Measurements from ENCODE around the gene STK11.

Gene STK11

GRCh38 chr19:1217366-1217765 lies 11.8 kb downstream of the STK11 start:
- TF ChIP-seq CTCF (IDR thresholded peaks at IDR 0.05; ENCODE audit: low read length) (no peak), EZH2phosphoT487 (IDR thresholded peaks at IDR 0.05; ENCODE audit: low read length) (no peak), EZH2 (optimal IDR thresholded peaks at IDR 0.05; ENCODE audit: low read depth, low read length) (no peak)
- Histone ChIP-seq H3F3A (ENCODE audit: insufficient read depth, low read length) (no peaks in the 10 kb centered on the region), H3K79me2 (ENCODE audit: low read length) (peaks cover 64% of the 10 kb centered on the region), H3K4me3 (ENCODE audit: low read length) (no peak overlapping the region), H4K20me1 (ENCODE audit: insufficient read depth, low read length) (peaks cover 3% of the 10 kb centered on the region; the same call in 1 of the 2 replicates), H3K27me3 (replicated peaks; ENCODE audit: insufficient read depth, low read length) (no peaks in the 10 kb centered on the region), H3K9ac (ENCODE audit: low read length) (no peak overlapping the region), H3K4me2 (ENCODE audit: low read depth, low read length) (no peak overlapping the region), H3K27ac (ENCODE audit: low read length) (no peak overlapping the region), H3K9me2 (replicated peaks; ENCODE audit: insufficient read depth, low read length) (no peaks in the 10 kb centered on the region), H2AFZ (ENCODE audit: low read length) (no peak overlapping the region), H3K36me3 (replicated peaks; ENCODE audit: insufficient read depth, low read length) (no peaks in the 10 kb centered on the region), H3K4me1 (ENCODE audit: low read length) (no peaks in the 10 kb centered on the region), H3K9me3 (replicated peaks; ENCODE audit: insufficient read depth, low read length) (no peaks in the 10 kb centered on the region)
- no peak for DNase-seq

DNA sequence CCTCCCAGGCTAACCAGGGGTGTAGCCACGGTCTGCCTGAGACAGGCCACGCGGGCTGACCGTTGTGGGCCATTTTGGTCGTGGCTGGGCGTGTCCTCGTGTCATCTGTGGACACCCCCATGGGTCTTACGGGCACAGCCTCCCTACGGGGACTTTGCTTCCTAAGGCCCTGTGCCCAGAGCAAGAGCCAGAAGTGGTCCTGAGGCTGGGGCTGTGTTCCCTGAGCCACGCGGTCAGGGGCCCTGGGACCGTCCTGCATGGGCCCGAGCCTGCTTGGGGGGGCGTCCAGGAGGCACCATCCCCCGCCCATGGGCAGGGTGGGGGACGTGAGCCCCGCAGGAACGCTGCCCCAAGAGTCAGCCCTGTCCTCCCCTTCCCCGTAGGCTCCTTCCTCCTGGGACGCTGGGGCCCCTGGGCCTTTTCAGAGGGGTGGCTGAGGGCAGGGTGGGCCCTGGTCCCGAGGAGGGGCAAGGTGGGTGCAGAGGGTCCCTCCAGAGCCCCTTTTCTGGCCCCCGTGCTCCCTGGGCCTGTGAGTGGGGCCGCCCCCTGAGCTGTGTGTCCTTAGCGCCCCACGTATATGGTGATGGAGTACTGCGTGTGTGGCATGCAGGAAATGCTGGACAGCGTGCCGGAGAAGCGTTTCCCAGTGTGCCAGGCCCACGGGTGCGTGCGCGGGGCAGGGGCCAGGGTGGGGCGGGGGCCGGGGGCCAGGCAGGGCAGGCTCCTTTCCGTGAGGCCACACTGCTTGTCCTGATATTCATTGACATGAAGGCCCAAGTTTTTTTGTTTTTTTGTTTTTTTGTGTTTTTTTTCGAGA lies 13.4 kb downstream of the STK11 start:
- TF ChIP-seq CTCF (IDR thresholded peaks at IDR 0.05; ENCODE audit: low read length) (no peak), EZH2phosphoT487 (IDR thresholded peaks at IDR 0.05; ENCODE audit: low read length) (no peak), EZH2 (optimal IDR thresholded peaks at IDR 0.05; ENCODE audit: low read depth, low read length) (no peak)
- H3K9ac ChIP-seq (ENCODE audit: low read length) = no peak overlapping the region
- H3K4me2 ChIP-seq (ENCODE audit: low read depth, low read length) = no peak overlapping the region
- H3K4me1 ChIP-seq (ENCODE audit: low read length) = no peaks in the 10 kb centered on the region
- peaks cover 3% of the 10 kb centered on the region; the same call in 1 of the 2 replicates for H4K20me1 ChIP-seq (ENCODE audit: insufficient read depth, low read length)
- H3K27ac ChIP-seq (ENCODE audit: low read length) = no peak overlapping the region
- no peak overlapping the region for H3K4me3 ChIP-seq (ENCODE audit: low read length)
- H3K79me2 ChIP-seq (ENCODE audit: low read length) = peaks cover 50% of the 10 kb centered on the region
- H3K9me3 ChIP-seq (replicated peaks; ENCODE audit: insufficient read depth, low read length) = no peaks in the 10 kb centered on the region
- H3K36me3 ChIP-seq (replicated peaks; ENCODE audit: insufficient read depth, low read length) = no peaks in the 10 kb centered on the region
- H3F3A ChIP-seq (ENCODE audit: insufficient read depth, low read length) = no peaks in the 10 kb centered on the region
- H3K9me2 ChIP-seq (replicated peaks; ENCODE audit: insufficient read depth, low read length) = no peaks in the 10 kb centered on the region
- no peak for DNase-seq
- H3K27me3 ChIP-seq (replicated peaks; ENCODE audit: insufficient read depth, low read length) = no peaks in the 10 kb centered on the region
- no peak overlapping the region for H2AFZ ChIP-seq (ENCODE audit: low read length)

- Histone ChIP-seq H3K9ac (ENCODE audit: low read length) (no peak overlapping the region), H3K79me2 (ENCODE audit: low read length) (peaks cover 40% of the 10 kb centered on the region), H2AFZ (ENCODE audit: low read length) (no peak overlapping the region), H3K4me1 (ENCODE audit: low read length) (no peaks in the 10 kb centered on the region), H3F3A (ENCODE audit: insufficient read depth, low read length) (no peaks in the 10 kb centered on the region), H3K36me3 (replicated peaks; ENCODE audit: insufficient read depth, low read length) (no peaks in the 10 kb centered on the region), H3K9me2 (replicated peaks; ENCODE audit: insufficient read depth, low read length) (no peaks in the 10 kb centered on the region), H4K20me1 (ENCODE audit: insufficient read depth, low read length) (peaks cover 2% of the 10 kb centered on the region; the same call in 1 of the 2 replicates), H3K9me3 (replicated peaks; ENCODE audit: insufficient read depth, low read length) (no peaks in the 10 kb centered on the region), H3K27me3 (replicated peaks; ENCODE audit: insufficient read depth, low read length) (no peaks in the 10 kb centered on the region), H3K27ac (ENCODE audit: low read length) (no peak overlapping the region), H3K4me2 (ENCODE audit: low read depth, low read length) (no peak overlapping the region), H3K4me3 (ENCODE audit: low read length) (no peak overlapping the region)
- no peak for TF ChIP-seq CTCF (IDR thresholded peaks at IDR 0.05; ENCODE audit: low read length)
- no peak for TF ChIP-seq EZH2phosphoT487 (IDR thresholded peaks at IDR 0.05; ENCODE audit: low read length)
- TF ChIP-seq EZH2 (optimal IDR thresholded peaks at IDR 0.05; ENCODE audit: low read depth, low read length) = no peak
- DNase-seq = no peak
These were observed 14.4 kb downstream of the STK11 start for GRCh38 chr19:1219786-1220476.

All from MM.1S (cell line).